CD4-positive, alpha-beta T cell (primary cell): ENCODE data around the gene IFT43. TPM values are rescaled to one million over a fixed set of nuclear protein-coding genes. Genes with fewer than 3 reads are reported as not detected.

Source experiments
- ATAC-seq: fragments of 200-7000 bp; cut with Tn5 transposase; one replicate; pipeline ENCODE4 v1.10.0; 2022; ENCODE audit warnings: mild to moderate bottlenecking; ENCODE audit not compliant: poor library complexity
- CTCF ChIA-PET: fragments of 350-600 bp; sonication (Branson Sonifier 250); formaldehyde crosslinking; loops from one replicate; lab custom pipeline; 2021; ENCODE audit warnings: antibody characterized with exemption, inconsistent platforms; lab: Charles Lee
- POLR2A ChIA-PET: fragments of 350-600 bp; sonication (Branson Sonifier 250); formaldehyde crosslinking; loops from one replicate; lab custom pipeline; 2021; ENCODE audit warnings: antibody characterized with exemption, inconsistent platforms; lab: Charles Lee
- DNase-seq, 14 experiments: peaks; one replicate each; pipeline ENCODE4 v3.0.0-alpha.2; 2013 to 2020; ENCODE audit warnings: mixed read lengths in 2 of 14
- H3K27ac ChIP-seq, 2 donors: one replicate each; pipeline versions ENCODE4 v1.5.1 to v1.7.0; 2013; ENCODE audit warnings: low read length in 2 of 2, low read depth in 1 of 2, mild to moderate bottlenecking in 1 of 2
- H3K27me3 ChIP-seq, 2 experiments: 1 replicate in 1 of 2; 2 replicates in 1 of 2; pipeline versions ENCODE4 v1.6.1 to v1.7.0; 2013; ENCODE audit warnings: low read length in 2 of 2, control low read depth in 1 of 2, mild to moderate bottlenecking in 1 of 2, moderate library complexity in 1 of 2; ENCODE audit not compliant: insufficient read depth in 2 of 2, control insufficient read depth in 1 of 2
- H3K36me3 ChIP-seq: one replicate; pipeline ENCODE4 v1.6.1; 2013; ENCODE audit warnings: low read length, control low read depth; ENCODE audit not compliant: insufficient read depth
- H3K4me1 ChIP-seq: one replicate; pipeline ENCODE4 v1.6.1; 2013; ENCODE audit warnings: low read length, control low read depth; ENCODE audit not compliant: insufficient read depth
- H3K4me3 ChIP-seq: one replicate; pipeline ENCODE4 v1.5.1; 2013; ENCODE audit warnings: mild to moderate bottlenecking, low read length, moderate library complexity
- H3K9me3 ChIP-seq, 2 experiments: 1 replicate in 1 of 2; 2 replicates in 1 of 2; pipeline versions ENCODE4 v1.6.1 to v1.7.0; 2013; ENCODE audit warnings: low read length in 2 of 2, mild to moderate bottlenecking in 2 of 2, control low read depth in 1 of 2, moderate library complexity in 1 of 2; ENCODE audit not compliant: control insufficient read depth in 1 of 2, insufficient read depth in 1 of 2
- H3K27ac Mint-ChIP-seq: one replicate; pipeline ENCODE4 v1.8.0; 2020; ENCODE audit warnings: mixed read lengths
- H3K27me3 Mint-ChIP-seq: one replicate; pipeline ENCODE4 v1.8.0; 2021; ENCODE audit warnings: mixed read lengths
- H3K36me3 Mint-ChIP-seq: one replicate; pipeline ENCODE4 v1.8.0; 2021; ENCODE audit warnings: low read depth, mixed read lengths
- H3K4me1 Mint-ChIP-seq: one replicate; pipeline ENCODE4 v1.8.0; 2021; ENCODE audit warnings: low read depth, mixed read lengths
- H3K4me3 Mint-ChIP-seq: one replicate; pipeline ENCODE4 v1.8.0; 2020; ENCODE audit warnings: mild to moderate bottlenecking, mixed read lengths
- H3K9me3 Mint-ChIP-seq: one replicate; pipeline ENCODE4 v1.8.0; 2020; ENCODE audit warnings: mixed read lengths
- CTCF ChIP-seq: fragments of 200-600 bp; IDR thresholded peaks from one replicate; pipeline ENCODE4 v1.8.0; 2022; ENCODE audit warnings: antibody characterized with exemption, mild to moderate bottlenecking
- intact Hi-C, 2 experiments: fragments of 100-400 bp; cut with DNase I in 1 of 2; cut with micrococcal nuclease in 1 of 2; formaldehyde crosslinking; loops; one replicate each; pipeline versions ENCODE4 v1.15.1 to v1.9.0; 2023 to 2025; cut with DNase I, micrococcal nuclease
- total RNA-seq, 174 experiments: library from RNA in 2 of 174; stranded (reverse) in 2 of 174; gene quantifications; one replicate each; pipeline ENCODE4 v1.2.3 and lab custom pipeline; 2021 to 2026

Gene IFT43
- total RNA-seq, 2 experiments from 2014 or later: 10.0 to 11.1 TPM

DNA sequence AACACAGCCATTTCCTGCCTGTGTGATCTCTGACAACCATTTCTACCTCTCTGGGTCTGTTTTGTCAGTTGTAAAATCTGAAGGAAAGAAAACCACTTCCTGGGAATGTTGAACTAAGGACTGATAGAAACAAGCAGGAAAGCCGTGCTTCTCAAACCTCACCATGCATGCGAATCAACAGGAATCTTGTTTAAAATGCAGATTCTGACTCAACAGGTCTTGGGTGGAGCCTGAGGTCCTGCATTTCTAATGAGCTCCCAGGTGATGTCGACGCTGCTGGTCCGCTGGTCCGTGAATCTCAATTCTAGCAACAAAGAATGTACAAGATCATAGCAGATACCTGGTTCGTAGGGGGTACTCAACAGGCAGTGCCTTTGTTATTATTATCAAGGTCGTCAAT, 128.1 kb downstream of the IFT43 start:
- Histone ChIP-seq H3K27ac (no peak overlapping the region), H3K9me3 (peaks cover 0 to 5% of the 10 kb centered on the region in 2 experiments), H3K36me3 (no peaks in the 10 kb centered on the region), H3K4me3 (no peak overlapping the region), H3K27me3 (peaks cover 0 to 2% of the 10 kb centered on the region in 2 experiments), H3K4me1 (no peaks in the 10 kb centered on the region)
- H3K36me3 Mint-ChIP-seq: no peaks in the 10 kb centered on the region
- H3K27me3 Mint-ChIP-seq: peaks cover 37% of the 10 kb centered on the region
- no peak overlapping the region for H3K4me3 Mint-ChIP-seq
- intact Hi-C loops: no loop called here
- no peaks in the 10 kb centered on the region for H3K4me1 Mint-ChIP-seq
- no peak overlapping the region for H3K27ac Mint-ChIP-seq
- TF ChIP-seq CTCF: no peak
- H3K9me3 Mint-ChIP-seq: peaks cover 2% of the 10 kb centered on the region
- ChIA-PET POLR2A (no interaction called here), CTCF (no interaction called here)
- DNase-seq (no peak), ATAC-seq (no peak)

DNA sequence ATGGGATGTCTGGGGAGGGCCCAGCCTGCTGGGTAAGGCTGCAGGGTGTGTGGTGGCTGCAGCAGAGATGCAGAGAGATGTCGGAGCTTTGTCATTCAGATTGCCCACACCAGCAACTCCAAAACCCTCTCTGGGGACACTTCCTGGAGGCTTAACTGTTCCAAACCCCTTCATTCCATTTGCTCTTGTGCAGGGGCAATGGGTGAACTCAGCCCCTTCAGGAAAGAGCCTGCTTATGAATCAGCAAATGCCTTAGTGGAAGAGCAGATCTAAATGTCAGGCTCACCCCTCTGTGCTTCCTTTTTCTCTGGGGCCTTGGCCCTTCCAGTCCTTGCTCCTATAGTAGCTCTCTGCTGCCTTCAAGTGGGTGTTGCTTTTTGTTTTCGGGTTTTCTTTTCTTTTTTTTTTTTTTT, 129.5 kb downstream of the IFT43 start:
- TF ChIP-seq CTCF: no peak
- Histone ChIP-seq H3K27ac (no peak overlapping the region), H3K9me3 (no peaks in the 10 kb centered on the region), H3K4me1 (no peaks in the 10 kb centered on the region), H3K36me3 (no peaks in the 10 kb centered on the region), H3K4me3 (no peak overlapping the region), H3K27me3 (peaks cover 0 to 2% of the 10 kb centered on the region in 2 experiments)
- intact Hi-C loops: no loop called here
- Mint-ChIP-seq H3K27me3 (peaks cover 37% of the 10 kb centered on the region), H3K9me3 (no peaks in the 10 kb centered on the region), H3K36me3 (no peaks in the 10 kb centered on the region), H3K27ac (no peak overlapping the region), H3K4me3 (no peak overlapping the region), H3K4me1 (no peaks in the 10 kb centered on the region)
- POLR2A ChIA-PET: no interaction called here
- DNase-seq (no peak), ATAC-seq (no peak)
- CTCF ChIA-PET: no interaction called here

GRCh38 chr14:76117789-76118484, 132.4 kb downstream of the IFT43 start:
- H3K27me3 Mint-ChIP-seq: peaks cover 30% of the 10 kb centered on the region
- POLR2A ChIA-PET: no interaction called here
- H3K27ac Mint-ChIP-seq: no peak overlapping the region
- H3K9me3 Mint-ChIP-seq: no peaks in the 10 kb centered on the region
- Histone ChIP-seq H3K4me3 (no peak overlapping the region), H3K36me3 (no peaks in the 10 kb centered on the region), H3K27me3 (peaks cover 0 to 2% of the 10 kb centered on the region in 2 experiments), H3K9me3 (no peaks in the 10 kb centered on the region), H3K27ac (no peak overlapping the region), H3K4me1 (no peaks in the 10 kb centered on the region)
- intact Hi-C loops: no loop called here
- H3K4me1 Mint-ChIP-seq: no peaks in the 10 kb centered on the region
- CTCF ChIA-PET: no interaction called here
- TF ChIP-seq CTCF: no peak
- no peak overlapping the region for H3K4me3 Mint-ChIP-seq
- ATAC-seq: no peak
- no peak for DNase-seq
- no peaks in the 10 kb centered on the region for H3K36me3 Mint-ChIP-seq
